Esophagus squamous epithelium (tissue), 4 donors: ENCODE results near the gene TPM2.

ENCODE experiments used
- CTCF ChIP-seq, 6 experiments: fragments of 450-650 bp in 4 of 6; fragments of 200-600 bp in 2 of 6; sonication (generic) in 2 of 6; IDR thresholded peaks; one replicate each; pipeline ENCODE4 v1.5.1; 2016 to 2019; ENCODE audit warnings: antibody characterized with exemption in 6 of 6, mild to moderate bottlenecking in 4 of 6, moderate library complexity in 4 of 6
- POLR2A ChIP-seq, 4 donors: fragments of 450-650 bp; IDR thresholded peaks; one replicate each; pipeline ENCODE4 v1.6.1; 2017; ENCODE audit warnings: antibody characterized with exemption in 4 of 4, mild to moderate bottlenecking in 4 of 4, moderate library complexity in 3 of 4

GRCh38 chr9:35710818-35711500 is 21.2 kb upstream of the TPM2 start:
- no peak for TF ChIP-seq CTCF (IDR thresholded peaks at IDR 0.05)
- no peak for TF ChIP-seq POLR2A (IDR thresholded peaks at IDR 0.05)
